NCI-H526 treated with DMSO at 0.1 percent for 48 hours (cell line): ENCODE data around the gene CSTPP1.

Experiments used
- DNase-seq: peaks from one replicate; lab custom pipeline; 2025; lab: John Stamatoyannopoulos, UW

CSTPP1 gene

DNA sequence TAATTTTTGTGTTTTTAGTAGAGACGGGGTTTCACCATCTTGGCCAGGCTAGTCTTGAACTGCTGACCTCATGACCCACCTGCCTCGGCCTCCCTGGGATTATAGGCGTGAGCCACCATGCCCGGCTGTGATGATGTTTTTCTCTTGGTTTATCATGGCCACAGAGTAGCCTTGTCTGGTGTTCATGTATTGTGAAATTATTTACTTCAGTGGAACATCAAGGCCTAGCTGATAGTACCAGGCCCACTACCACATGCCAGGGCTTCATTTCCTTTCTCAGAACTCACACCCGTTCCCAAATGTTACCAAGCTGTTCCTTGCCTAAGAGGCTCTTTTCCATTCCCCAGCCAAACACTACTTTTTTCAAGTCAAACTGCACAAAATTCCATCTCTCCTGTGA lies 272.1 kb downstream of the CSTPP1 start:
- DNase-seq, result no peak
